Measurements from ENCODE around the gene PAK2.
"Not testable (repeated sequence)": the region's sequence is repeated elsewhere in the genome, so short reads cannot be mapped to it uniquely, and the experiment has no call there.

The PAK2 gene

DNA sequence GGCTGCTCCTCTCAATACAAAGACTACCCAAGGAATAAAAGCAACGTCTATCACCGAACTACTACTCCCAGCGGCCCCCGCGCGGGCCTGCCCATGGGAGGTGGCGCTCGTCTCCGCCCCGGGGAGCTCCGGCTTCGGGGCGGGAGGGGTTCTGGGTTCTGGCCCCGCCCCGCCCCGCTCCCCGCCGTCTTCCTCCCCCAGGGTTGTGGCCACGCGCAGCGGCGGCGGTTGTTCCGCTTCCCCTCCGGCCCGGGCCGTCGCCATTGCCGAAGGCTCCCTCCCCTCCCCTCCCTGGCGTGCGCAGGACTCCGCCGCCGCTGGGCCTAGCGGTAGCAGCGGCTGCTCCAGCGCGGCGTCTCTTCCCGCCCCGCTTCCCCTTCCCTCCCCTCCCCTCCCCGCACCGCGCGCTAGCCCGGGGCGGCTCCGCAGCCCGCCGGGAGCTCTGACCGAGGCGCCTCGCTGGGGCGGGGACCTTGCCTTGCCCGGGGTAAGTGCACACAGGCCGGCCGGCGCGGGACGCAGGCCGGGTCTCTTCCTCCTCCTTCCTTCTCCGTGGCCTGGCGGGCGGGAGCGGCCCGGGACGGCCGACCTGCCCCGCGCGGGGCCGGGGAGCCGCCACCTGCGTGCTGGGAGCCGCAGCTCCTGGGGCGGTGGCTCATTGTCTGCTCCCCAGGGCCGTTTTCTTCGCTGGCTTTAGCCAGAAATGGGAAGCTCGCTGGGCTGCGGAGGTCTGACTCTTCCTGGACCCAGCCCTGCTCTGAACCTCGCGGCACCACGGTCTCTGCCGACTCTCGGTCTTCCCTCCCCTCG, at the start of gene PAK2:
PAK2 (plus strand) TSS at position 187 of the 810 bp plus-strand sequence. CDS start 42,790 bp downstream, outside the sequence.
- DNase-seq = peak; percentile 84

DNA sequence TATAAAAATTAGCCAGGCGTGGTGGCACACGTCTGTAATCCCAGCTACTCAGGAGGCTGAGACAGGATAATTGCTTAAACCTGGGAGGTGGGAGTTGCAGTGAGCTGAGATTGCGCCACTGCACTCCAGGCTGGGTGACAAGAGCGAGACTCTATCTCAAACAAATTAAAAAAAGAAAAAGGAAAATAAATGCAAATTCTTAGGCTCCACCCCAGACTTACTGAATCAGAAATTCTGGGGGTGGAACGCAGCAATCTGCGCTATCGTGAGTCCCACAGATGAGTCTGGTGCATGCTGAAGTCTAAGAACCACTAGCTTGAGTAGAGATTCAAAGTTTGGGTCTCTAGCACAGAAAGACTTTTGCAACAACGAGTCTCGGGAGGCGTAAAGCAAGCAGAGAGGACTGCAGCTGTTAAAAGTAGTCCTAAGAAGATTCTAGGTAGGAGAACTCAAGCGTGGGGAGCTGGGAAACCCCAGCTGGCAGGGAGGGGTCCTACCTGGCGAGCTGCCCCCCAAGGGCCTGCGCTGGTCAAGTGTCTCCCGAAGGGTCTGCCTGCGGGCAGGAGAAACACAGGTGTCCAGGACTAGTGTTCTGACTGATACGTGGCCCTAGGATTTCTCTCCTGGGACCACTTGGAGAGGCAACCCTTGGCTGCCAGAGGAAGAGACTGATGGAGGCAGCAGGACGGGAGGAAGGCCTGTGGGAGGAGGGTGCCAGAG, 49.6 kb upstream of the PAK2 start:
- no peak for DNase-seq

DNA sequence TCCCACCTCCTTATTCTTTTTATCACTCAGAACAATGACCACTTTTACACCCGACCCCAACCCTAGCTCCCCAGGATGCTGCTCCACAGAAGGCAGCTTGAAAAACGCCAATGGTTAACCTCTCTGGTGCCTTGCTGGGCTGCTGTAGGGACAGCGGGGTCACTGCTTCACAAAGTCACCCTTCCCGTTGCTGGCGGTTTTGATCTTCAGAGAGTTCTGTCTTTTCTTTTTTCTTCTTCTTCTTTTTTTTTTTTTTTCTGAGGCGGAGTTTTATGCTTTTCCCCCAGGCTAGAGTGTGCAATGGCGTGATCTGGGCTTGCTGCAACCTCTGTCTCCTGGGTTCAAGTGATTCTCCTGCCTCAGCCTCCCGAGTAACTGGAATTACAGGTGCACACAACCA, 48.3 kb upstream of the PAK2 start:
- no peak for DNase-seq

DNA sequence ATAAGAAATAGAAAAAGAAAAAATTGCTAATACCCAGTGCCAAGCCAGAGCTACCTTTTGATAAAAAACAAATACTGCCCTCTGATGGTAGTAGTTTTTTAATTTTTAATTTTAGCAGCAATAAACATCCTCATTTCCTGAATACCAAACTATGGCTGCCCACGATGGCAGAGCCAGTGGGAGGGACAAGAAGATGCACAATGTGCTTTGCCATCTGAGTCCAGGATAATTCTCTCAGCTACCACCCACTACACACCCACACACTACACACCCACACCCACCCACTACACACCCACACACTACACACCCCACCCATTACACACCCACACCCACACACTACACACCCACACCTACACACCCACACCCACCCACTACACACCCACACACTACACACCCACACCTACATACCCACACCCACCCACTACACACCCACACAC, 45.4 kb upstream of the PAK2 start:
- no peak for DNase-seq

DNA sequence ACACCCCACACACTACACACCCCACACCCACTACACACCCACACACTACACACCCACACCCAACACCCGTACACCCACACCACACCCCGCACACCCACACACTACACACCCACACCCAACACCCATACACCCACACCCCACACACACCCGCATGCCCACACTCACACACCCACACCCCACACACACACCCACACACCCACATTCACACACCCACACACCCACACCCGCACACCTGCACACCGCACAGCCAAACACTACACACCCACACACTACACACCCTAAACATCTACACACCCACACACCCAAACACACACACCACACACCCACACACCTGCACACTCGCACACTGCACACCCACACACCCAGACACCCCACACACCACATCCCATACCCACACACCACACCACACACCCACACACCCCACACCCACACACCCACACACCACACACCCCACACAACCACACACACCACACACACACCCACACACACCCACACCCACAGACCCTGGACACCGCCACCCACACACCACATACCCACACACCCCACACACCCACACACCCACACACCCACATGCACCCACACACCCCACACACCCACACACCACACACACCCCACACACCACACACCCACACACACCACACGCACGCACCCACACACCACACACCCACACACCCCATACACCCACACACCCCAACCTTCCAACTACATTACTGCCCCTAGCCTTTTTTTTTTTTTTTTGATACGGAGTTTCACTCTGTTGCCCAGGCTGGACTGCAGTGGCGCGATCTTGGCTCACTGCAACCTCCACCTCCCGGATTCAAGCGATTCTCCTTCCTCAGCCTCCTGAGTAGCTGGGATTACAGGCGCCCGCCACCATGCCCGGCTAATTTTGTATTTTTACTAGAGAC, 44.5 kb upstream of the PAK2 start:
- no peak for DNase-seq

DNA sequence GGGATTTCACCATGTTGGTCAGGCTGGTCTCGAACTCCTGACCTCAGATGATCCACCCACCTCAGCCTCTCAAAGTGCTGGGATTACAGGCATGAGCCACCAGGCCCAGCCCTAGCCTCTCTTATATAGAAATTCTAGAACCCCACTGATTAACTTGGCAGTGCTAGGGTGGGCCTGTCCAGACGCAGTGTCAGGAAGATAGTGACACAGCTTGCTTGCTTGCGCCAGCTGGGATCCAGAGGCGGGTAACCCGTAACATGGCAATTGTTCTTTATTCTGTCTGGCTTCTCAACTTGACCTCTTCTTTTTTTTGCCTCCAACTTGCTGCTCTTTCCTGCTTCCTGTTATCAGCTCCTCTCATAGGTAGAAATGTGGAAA, 43.8 kb upstream of the PAK2 start:
- DNase-seq = no peak

DNA sequence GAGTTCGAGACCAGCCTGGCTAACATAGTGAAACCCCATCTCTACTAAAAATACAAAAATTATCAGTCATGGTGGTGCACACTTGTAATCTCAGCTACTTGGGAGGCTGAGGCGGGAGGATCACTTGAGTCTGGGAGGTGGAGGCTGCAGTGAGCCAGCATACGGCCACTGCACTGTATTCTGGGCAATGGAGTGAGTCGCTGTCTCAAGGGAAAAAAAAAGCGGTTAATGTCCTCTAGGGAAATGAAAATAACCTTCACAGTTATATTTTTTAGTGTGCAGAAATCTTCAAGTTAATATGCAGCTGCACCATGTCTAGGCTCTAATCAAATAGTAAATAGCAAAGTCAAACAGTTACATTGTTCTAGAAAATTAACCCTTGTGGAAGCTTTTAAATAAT, 42.4 kb upstream of the PAK2 start:
- no peak for DNase-seq

DNA sequence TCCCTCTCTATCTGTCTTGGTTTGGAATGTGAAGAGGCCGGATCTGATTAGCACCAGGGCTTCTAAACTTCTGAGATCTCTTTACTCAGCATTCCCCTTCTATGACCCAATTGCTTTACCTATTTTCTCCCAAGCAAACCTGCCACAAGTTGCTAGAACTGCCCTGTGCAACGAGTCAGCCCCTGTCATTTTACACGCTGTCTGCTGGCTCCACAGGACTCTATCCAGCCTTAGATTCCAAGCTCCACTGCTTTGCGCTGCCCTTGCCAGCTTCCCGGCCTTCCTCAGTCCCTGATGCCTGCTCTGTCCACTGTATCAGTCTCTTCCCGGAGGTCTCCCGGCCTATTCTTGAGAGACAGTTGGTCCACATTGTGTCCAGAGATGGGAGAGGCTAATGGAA, 39.9 kb upstream of the PAK2 start:
- DNase-seq = no peak

DNA sequence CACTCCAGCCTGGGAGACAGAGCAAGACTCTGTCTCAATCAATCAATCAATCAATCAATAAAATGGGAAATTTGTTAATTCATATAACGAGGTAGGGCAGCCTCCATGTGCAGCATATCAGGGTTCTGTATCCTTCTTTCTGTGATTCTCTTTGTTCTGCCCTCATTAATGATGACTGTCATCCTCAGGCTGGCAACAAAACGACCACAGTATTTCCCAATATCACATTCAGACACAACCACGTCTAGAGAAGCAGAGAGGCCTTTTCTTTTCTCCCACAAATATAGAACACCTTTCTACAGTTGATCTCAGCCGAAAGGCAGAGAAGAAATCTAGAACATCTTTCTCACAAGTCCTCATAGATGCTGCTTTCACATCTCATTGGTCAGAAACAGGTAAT, 38.9 kb upstream of the PAK2 start:
- no peak for DNase-seq

DNA sequence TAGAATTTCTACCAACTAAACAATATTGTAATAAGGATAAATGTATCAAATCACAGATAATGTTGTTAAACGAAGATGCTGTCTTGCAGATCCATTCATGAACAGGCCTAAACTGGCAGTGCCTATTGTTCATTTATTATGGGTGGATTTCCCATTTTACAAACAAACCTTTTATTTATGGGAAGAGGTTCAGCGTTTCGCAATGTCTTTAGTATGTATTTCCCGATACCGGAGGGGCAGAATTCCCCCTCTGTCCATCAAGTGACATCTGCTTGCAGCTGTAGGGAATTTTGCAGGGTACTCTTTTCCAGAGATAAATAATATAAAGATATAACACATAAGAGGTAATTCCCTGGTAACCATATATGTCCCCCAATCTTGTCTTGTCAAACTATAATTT, 33.3 kb upstream of the PAK2 start:
- no peak for DNase-seq

DNA sequence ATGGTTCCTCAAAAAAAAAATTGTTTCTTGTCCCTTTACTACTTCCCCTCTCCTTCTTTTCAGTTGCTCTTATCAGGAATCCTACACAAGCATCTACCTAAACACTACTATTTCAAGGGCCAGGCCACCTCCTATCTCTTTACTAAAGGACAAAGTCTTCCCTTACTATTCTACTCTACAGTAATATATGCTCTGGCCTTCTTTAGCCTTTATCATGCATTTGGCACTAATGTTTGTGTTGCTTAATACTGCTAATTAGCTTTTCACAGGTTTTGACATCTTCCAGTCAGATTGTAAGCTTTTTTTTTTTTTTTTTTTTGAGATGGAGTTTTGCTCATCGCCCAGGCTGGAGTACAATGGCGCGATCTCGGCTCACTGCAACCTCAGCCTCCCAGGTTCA, 32.9 kb upstream of the PAK2 start:
- DNase-seq = no peak

DNA sequence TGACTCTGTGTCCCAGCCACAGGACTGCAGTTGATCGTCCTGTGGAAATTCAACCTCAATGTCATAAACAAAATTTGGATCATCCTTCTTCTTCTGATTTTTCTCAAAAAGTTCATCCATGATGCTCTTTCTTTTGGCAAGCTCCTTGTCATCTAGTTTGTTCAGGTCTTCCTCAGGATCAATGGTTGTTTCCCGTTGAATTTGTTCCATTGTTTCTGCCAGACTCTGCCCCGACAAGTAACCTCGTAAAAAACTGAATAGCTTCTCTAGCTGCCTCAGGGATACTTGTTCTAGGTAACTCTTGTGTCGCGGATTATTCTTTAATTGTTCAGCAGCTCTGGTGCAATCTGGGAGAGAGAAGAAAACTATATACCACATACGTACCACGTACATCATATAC, 32.1 kb upstream of the PAK2 start:
- DNase-seq = no peak

DNA sequence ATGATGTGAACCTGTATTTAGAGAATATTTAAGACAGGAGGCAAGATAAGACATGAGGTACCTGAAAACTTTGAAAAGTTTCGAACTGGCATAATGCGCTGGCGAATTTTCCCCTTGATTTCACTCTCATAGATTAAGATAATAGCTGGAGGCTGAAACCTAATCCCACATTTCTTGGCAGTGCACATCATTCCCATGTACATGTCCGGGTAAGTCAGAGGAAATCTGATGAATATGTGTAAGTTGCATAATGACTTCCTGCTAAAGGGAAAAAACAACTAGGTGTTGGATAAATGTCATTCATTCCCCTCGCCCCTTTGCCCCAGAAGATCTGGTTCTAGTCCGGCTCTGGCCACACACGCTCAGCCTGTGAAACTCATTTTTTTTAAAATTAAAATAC, 31.2 kb upstream of the PAK2 start:
- DNase-seq = no peak

DNA sequence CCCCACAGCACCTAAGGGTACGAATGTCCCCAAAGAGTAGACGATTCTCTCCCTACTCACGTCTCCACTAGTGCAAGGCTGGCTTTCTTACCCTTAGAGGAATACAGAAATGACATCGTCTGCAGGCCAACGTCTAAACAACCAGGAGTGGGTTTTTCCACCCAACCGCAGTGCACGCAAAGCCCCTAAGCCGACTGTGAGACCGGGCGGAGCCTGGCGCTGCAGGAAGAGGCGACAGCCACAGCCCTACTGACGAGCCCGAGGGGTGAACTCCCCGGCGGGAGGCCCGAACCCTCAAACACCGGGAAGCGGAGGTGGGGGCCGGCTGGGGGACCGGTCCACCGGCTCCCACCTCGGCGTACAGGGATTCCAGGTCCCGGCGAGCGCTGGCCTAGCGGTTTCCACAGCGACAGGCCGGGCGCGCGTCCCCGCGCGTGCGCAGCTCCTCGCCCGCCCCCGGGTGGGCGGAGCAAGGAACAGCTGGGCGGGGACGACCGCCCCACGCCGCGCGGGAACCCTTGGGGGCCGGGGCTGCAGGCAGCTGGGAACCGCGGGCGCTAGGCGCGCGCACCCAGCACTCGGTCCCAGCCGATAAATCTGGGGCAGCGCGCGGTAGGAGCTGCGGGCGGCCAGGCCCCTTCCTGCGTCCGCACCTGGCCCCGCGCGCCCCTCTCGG, 27.7 kb upstream of the PAK2 start, which contains the start of the genes CEP19 and PIGX:
CEP19 (minus strand) TSS at position 413 of the 676 bp plus-strand sequence. CDS start 3,593 bp downstream, outside the sequence.
PIGX (plus strand) TSS at position 540 of the 676 bp plus-strand sequence.
- peak; percentile 97 for DNase-seq

DNA sequence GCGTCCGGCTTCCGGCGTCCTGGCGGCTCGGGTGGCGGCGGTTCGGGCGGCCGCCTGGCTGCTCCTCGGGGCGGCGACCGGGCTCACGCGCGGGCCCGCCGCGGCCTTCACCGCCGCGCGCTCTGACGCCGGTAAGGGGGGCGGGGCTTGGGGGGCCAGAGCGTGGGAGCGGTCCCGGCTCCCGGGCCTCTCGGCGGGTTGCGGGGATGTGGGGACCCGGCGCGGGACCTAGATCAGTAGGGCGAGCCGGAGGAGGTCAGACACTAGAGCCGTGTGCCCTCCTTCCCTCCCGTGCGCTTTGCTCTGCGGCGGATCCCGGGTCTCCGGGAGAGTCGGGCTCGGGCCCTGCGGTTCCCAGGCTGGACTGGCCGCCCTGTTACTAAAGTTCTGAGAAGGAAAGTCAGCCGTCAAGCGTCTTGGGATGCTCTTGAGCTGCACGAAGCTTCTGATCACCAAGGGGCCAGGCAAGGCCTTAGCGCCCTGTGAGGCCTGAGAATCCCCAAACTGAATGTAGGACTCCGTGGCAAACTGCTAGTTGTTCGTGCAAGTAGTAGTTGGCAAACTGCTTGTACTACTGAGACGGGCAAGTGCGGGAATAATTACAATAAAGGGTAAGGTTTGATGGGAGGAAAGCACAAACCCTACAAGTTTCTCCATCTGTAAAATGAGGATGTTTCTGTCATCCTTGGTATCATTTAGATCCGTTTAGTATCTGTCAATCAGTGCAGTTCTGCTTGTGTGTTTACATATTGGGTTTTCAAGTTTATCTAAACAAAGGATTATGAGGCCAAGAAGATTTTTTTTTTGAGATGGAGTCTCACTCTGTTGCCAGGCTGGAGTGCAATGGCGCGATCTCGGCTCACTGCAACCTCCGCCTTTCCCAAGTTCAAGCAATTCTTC, 26.9 kb upstream of the PAK2 start:
- peak; percentile 84 for DNase-seq

DNA sequence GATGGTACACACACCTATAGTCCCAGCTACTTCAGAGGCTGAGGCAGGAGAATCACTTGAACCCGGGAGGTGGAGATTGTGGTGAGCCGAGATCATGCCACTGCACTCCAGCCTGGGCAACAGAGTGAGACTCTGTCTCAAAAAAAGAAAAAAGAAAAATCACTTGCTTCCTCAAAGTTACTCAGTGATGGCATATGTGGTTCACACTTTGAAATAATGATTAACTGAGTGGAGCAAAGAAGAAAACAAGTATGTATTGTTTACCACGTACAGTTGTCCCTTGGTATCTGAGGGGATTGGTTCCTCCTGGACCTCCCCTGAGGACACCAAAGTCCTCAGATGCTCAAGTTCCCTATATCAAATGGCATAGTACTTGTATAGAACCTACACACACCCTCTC, 22.5 kb upstream of the PAK2 start:
- DNase-seq = not testable (repeated sequence)

DNA sequence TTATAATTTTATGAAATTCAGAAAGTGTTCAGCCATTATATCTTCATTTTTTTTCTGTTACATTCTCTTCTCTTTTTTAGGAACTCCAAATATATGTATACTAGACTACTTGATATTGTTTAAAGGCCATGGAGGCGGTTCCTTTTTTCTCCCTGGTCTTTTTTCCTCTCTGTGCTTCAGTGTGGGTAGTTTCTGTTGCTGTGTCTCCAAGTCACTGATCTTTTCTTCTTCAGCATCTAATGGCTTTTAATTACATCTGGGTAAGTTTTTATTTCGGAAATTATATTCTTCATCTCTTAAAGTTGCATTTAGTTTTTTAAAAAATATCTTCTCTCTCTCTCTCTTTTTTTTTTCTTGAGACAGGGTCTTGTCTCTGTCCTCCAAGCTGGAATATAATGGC, 18.6 kb upstream of the PAK2 start:
- DNase-seq = no peak

DNA sequence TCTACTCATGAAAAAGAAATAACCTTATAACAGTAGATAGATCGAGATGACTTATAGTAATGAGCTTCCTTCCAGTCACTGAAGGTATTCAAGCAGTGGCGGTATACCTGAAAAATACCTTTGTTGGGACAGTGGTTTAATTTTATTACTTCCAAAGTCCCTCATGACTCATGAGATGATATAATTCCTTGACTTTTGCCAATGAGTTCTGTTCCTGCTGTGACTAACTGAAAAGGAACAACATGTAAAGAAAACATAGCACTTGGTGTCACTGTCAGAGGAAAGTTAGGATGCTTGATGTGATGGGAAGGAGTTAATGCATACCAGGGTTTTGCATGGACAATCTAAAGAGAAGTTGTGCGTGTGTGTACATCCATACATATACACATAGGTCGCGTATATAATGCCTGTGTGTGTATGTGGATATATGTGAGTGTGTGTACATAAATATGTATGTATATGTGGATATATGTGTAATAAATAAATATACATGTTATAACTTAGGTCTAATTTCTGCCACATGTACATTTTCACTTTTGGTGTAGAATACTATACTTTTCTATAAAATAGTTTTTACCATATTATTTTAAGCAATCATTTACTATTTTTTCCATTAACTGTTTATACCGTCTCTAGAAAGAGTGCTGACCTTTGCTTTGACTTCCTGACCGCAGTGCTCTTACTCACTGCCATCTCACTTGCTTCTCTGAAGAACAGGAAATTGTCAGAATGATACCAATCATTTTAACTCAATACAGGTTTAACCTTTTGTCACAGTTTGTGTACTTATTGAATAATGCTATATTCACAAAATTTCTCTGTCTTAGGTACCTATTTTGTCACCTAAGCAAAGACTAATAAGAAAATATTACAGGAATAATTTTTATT, 12.6 kb upstream of the PAK2 start:
- DNase-seq = no peak

DNA sequence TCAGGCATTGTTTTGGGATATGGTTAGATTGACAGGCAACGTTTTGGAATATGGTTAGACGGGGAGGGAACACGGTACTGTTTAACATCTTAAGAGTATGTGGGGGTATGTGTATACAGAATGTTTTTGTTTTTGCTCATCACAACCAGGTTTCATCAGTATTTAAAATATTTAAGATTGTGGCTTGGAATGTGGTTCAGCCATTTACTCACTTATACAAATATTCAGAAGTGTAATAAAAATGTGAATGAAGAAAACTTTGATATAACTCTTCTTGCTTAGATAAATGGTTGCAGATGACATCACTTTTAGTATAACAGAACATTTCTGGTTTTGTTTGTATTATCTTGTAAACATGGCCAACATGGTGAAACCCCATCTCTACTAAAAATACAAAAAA, 3.9 kb upstream of the PAK2 start:
- DNase-seq = no peak

DNA sequence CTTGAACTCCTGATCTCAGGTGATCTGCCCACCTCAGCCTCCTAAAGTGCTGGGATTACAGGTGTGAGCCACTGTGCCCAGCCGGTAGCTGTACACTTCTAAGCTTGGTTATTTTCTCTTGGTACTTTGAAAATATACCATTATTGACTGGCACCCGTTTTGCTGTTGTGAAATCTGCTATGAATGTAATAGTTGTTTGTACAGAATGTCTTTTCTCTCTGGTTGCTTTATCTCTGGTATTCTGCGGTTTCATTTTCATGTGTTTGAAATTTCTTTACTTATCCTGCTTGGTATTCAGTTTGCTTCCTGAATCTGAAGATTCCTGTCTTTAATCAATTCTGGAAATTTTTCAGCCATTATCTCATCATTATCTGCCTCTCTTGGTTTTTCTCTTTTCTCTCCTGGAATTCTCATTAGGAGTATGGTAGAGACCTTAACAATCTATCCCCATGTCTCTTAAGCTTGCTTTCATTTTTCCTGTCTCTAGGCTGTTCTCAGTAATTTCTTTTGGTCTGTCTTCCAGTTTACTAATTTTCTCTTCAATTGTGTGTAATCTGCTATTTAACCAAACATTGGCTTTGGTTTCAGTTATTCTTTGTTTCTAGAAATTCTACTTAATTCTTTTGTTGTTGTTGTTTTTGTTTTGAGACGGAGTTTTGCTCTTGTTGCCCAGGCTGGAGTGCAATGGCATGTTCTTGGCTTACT, 2.8 kb upstream of the PAK2 start:
- no peak for DNase-seq
